Liver (tissue), 9 donors: ENCODE data around the gene CIDEA. TPM values are rescaled to one million over a fixed set of nuclear protein-coding genes. Genes with fewer than 3 reads are reported as not detected.

Experiments used
- DNase-seq: peaks from one replicate; pipeline ENCODE4 v3.0.0-alpha.2; 2017; ENCODE audit warnings: low spot score
- H3K27ac ChIP-seq, 2 donors: one replicate each; pipeline ENCODE4 v1.7.0; 2013; ENCODE audit warnings: inconsistent platforms in 2 of 2, low read length in 2 of 2, control low read depth in 1 of 2, low read depth in 1 of 2, mild to moderate bottlenecking in 1 of 2
- H3K27me3 ChIP-seq, 4 donors: one replicate each; pipeline versions ENCODE4 v1.6.1 to v1.7.0; 2013; ENCODE audit warnings: low read length in 3 of 4, inconsistent platforms in 1 of 4, mild to moderate bottlenecking in 1 of 4, moderate library complexity in 1 of 4; ENCODE audit not compliant: control insufficient read depth in 4 of 4, insufficient read depth in 4 of 4
- H3K36me3 ChIP-seq, 4 donors: one replicate each; pipeline versions ENCODE4 v1.6.1 to v1.7.0; 2013; ENCODE audit warnings: low read length in 3 of 4, mild to moderate bottlenecking in 3 of 4, low read depth in 1 of 4, moderate library complexity in 1 of 4; ENCODE audit not compliant: control insufficient read depth in 4 of 4, insufficient read depth in 3 of 4
- H3K4me1 ChIP-seq, 4 donors: one replicate each; pipeline versions ENCODE4 v1.6.1 to v1.7.0; 2013; ENCODE audit warnings: low read length in 3 of 4, mild to moderate bottlenecking in 3 of 4, moderate library complexity in 1 of 4; ENCODE audit not compliant: control insufficient read depth in 4 of 4, insufficient read depth in 4 of 4
- H3K4me3 ChIP-seq, 3 donors: one replicate each; pipeline versions ENCODE4 v1.6.1 to v1.7.0; 2013; ENCODE audit warnings: low read length in 3 of 3, control low read depth in 1 of 3, low read depth in 1 of 3, mild to moderate bottlenecking in 1 of 3
- H3K9ac ChIP-seq, 2 donors: one replicate each; pipeline ENCODE4 v1.7.0; 2013; ENCODE audit warnings: low read length in 2 of 2, mild to moderate bottlenecking in 2 of 2, moderate library complexity in 2 of 2, control low read depth in 1 of 2, low read depth in 1 of 2
- H3K9me3 ChIP-seq, 4 donors: one replicate each; pipeline versions ENCODE4 v1.6.1 to v1.7.0; 2013; ENCODE audit warnings: low read length in 3 of 4; ENCODE audit not compliant: control insufficient read depth in 4 of 4
- EGR1 ChIP-seq, 2 donors: IDR thresholded peaks; 2 replicates each; pipeline ENCODE4 v1.6.1; 2016 to 2018; ENCODE audit warnings: antibody characterized with exemption in 2 of 2, low read depth in 2 of 2
- FOXA1 ChIP-seq: IDR thresholded peaks from 2 replicates; pipeline ENCODE4 v1.6.1; 2016; ENCODE audit warnings: antibody characterized with exemption
- FOXA2 ChIP-seq: IDR thresholded peaks from 2 replicates; pipeline ENCODE4 v1.6.1; 2016; ENCODE audit warnings: antibody characterized with exemption
- GABPA ChIP-seq, 2 donors: IDR thresholded peaks in 1 of 2; conservative IDR thresholded peaks in 1 of 2; 2 replicates each; pipeline ENCODE4 v1.6.1; 2016; ENCODE audit warnings: antibody characterized with exemption in 2 of 2, mild to moderate bottlenecking in 1 of 2, moderate library complexity in 1 of 2
- HNF4A ChIP-seq, 2 donors: conservative IDR thresholded peaks; 2 replicates each; pipeline ENCODE4 v1.6.1; 2016; ENCODE audit warnings: antibody characterized with exemption in 2 of 2, mild to moderate bottlenecking in 2 of 2
- HNF4G ChIP-seq: IDR thresholded peaks from 2 replicates; pipeline ENCODE4 v1.6.1; 2016; ENCODE audit warnings: antibody characterized with exemption
- JUND ChIP-seq, 2 donors: IDR thresholded peaks; 2 replicates each; pipeline ENCODE4 v1.6.1; 2016; ENCODE audit warnings: antibody characterized with exemption in 2 of 2
- NR2F2 ChIP-seq: IDR thresholded peaks from 2 replicates; pipeline ENCODE4 v1.6.1; 2016; ENCODE audit warnings: antibody characterized with exemption
- RAD21 ChIP-seq, 2 donors: IDR thresholded peaks; 2 replicates each; pipeline ENCODE4 v1.6.1; 2016; ENCODE audit warnings: antibody characterized with exemption in 2 of 2, mild to moderate bottlenecking in 2 of 2
- RXRA ChIP-seq, 2 donors: IDR thresholded peaks; 2 replicates each; pipeline ENCODE4 v1.6.1; 2017 to 2018; ENCODE audit warnings: antibody characterized with exemption in 2 of 2, mild to moderate bottlenecking in 1 of 2
- SP1 ChIP-seq: IDR thresholded peaks from 2 replicates; pipeline ENCODE4 v1.6.1; 2018; ENCODE audit warnings: antibody characterized with exemption, mild to moderate bottlenecking
- TAF1 ChIP-seq: conservative IDR thresholded peaks from 2 replicates; pipeline ENCODE4 v1.6.1; 2016; ENCODE audit warnings: antibody characterized with exemption, mild to moderate bottlenecking
- YY1 ChIP-seq: IDR thresholded peaks from 2 replicates; pipeline ENCODE4 v1.6.1; 2016; ENCODE audit warnings: antibody characterized with exemption, mild to moderate bottlenecking
- WGBS: extraction: QIAGEN DNeasy Blood & Tissue Kit; methylation state at CpG from one replicate; pipeline ENCODE4 v1.1.7; 2013; 5-methylcytosine and 5-hydroxymethylcytosine counted together
- polyA plus RNA-seq, 2 donors: library from polyadenylated mRNA; stranded (reverse) in 1 of 2; unstranded in 1 of 2; fragments of 200-250 nt in 1 of 2; fragments of >200 nt in 1 of 2; fragmentation: Nextera tagmentation in 1 of 2; extraction: Ambion mirVana in 1 of 2; gene quantifications; one replicate each; pipeline versions ENCODE4 v1.2.1 to v1.2.3, GENCODE V29; 2013 to 2015
- total RNA-seq, 2 donors: library from RNA; depleted of rRNA; stranded (reverse); fragments of >200 nt; gene quantifications; one replicate each; pipeline ENCODE4 v1.2.3, GENCODE V29; 2014
- TF ChIP-seq, protein P1 (sequence below): IDR thresholded peaks from 2 replicates; pipeline ENCODE4 v1.6.1; 2016; ENCODE audit warnings: antibody characterized with exemption
- TF ChIP-seq, protein P2 (sequence below): IDR thresholded peaks from 2 replicates; pipeline ENCODE4 v1.6.1; 2016; ENCODE audit warnings: antibody characterized with exemption
- TF ChIP-seq, protein P3 (sequence below): IDR thresholded peaks from 2 replicates; pipeline ENCODE4 v1.6.1; 2016; ENCODE audit warnings: antibody characterized with exemption
- TF ChIP-seq, protein P4 (sequence below): fragments of 150-350 bp; IDR thresholded peaks from 2 replicates; pipeline ENCODE4 v1.5.1; 2017; ENCODE audit warnings: improper control_type of control experiment, low read depth, low read length; ENCODE audit not compliant: missing input control
- donor health status: healthy.
- donor health status: healthy.
- donor health status: healthy.
- donor health status: healthy.
- donor health status: healthy.

CIDEA gene
- total and polyA plus RNA-seq, 4 donors = not detected

DNA sequence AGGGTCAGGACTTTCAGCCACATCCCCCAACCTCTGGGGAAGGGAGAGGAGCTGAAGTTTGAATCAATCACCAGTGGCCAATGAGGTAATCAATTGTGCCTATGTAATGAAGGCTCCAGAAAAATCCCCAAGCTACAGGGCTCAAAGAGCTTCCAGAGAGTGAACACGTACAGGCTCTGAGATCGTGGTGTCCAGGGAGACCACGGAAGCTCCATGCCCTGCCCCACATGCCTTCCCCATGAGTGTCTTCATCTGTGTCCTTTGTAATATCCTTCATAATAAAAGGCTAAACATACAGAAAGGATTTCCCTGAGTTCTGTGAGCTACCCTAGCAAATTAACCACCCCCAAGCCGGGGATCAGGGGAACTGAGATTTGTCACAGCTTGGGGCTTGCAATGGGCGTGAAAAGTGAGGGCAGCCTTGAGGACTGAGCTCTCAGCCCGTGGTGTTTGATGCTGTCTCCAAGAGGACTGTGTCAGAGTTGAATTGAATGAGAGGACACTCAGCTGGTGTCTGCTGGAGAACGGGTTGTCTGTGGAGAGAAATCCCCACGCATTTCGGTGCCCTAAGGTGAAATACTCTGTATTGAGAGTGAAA is 28.4 kb downstream of the CIDEA start:
- Histone ChIP-seq H3K4me1 (no peaks in the 10 kb centered on the region), H3K36me3 (no peaks in the 10 kb centered on the region), H3K27ac (no peak overlapping the region), H3K27me3 (peaks cover 0 to 3% (median 1%) of the 10 kb centered on the region in 4 donors), H3K4me3 (no peak overlapping the region), H3K9ac (no peak overlapping the region), H3K9me3 (no peaks in the 10 kb centered on the region)
- WGBS = 80% methylated on average over 9 of the region's 9 CpGs
- no peak for DNase-seq
- TF ChIP-seq YY1 (no peak), HNF4G (no peak), EGR1 (IDR thresholded peaks at IDR 0.05; ENCODE audit: low read depth in 2 of 2) (no peak), JUND (IDR thresholded peaks at IDR 0.05) (no peak), GABPA (IDR thresholded peaks at IDR 0.05 in 1 of 2, conservative IDR thresholded peaks at IDR 0.05 in 1 of 2) (no peak), FOXA1 (no peak), NR2F2 (no peak), SP1 (no peak)
- TF ChIP-seq, protein P1, sequence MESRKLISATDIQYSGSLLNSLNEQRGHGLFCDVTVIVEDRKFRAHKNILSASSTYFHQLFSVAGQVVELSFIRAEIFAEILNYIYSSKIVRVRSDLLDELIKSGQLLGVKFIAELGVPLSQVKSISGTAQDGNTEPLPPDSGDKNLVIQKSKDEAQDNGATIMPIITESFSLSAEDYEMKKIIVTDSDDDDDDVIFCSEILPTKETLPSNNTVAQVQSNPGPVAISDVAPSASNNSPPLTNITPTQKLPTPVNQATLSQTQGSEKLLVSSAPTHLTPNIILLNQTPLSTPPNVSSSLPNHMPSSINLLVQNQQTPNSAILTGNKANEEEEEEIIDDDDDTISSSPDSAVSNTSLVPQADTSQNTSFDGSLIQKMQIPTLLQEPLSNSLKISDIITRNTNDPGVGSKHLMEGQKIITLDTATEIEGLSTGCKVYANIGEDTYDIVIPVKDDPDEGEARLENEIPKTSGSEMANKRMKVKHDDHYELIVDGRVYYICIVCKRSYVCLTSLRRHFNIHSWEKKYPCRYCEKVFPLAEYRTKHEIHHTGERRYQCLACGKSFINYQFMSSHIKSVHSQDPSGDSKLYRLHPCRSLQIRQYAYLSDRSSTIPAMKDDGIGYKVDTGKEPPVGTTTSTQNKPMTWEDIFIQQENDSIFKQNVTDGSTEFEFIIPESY = no peak

DNA sequence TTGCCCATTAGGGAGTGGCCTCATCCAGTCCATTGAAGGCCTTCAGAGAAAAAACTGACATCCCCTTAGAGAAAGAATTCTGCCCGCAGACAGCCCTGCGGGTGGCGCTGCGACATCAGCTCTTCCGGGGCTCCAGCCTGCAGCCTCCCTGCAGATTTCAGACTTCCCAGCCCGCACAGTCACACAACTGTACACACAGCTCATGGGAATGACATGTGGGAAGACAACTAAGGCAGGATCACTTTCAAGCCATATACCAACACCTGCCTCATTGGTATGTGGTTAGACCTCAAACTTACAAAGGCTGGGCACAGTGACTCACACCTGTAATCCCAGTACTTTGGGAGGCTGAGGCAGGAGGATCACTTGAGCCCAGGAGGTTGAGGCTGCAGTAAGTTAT is 29.1 kb downstream of the CIDEA start:
- H3K4me1 ChIP-seq = peaks cover 0 to 7% (median 6%) of the 10 kb centered on the region in 4 donors
- no peak for DNase-seq

DNA sequence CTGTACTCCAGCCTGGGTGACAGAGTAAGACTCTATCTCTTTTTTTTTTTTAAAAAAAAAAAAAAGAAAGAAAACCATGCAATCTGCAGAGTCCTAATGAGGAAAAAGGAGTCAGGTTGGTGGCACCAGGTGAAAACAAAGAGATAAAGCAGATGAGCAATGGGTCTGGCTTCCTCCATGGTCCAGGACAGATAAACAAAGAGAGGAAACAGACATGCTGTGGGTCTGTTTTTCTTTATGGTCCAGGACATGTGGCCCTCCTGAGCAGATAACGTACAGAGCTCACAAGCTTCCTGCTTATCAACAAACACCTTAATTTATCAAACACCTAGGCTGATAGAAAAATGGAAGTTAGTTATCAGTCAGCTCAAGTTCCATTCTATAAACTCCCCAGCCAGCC is 29.5 kb downstream of the CIDEA start:
- H3K4me3 ChIP-seq = no peak overlapping the region
- peaks cover 0 to 3% (median 1%) of the 10 kb centered on the region in 4 donors for H3K27me3 ChIP-seq
- H3K9me3 ChIP-seq = no peaks in the 10 kb centered on the region
- H3K9ac ChIP-seq = no peak overlapping the region
- no peaks in the 10 kb centered on the region for H3K36me3 ChIP-seq
- H3K27ac ChIP-seq = no peak overlapping the region
- DNase-seq = no peak
- TF ChIP-seq FOXA1 (no peak), RAD21 (IDR thresholded peaks at IDR 0.05) (no peak), YY1 (no peak), FOXA2 (no peak), RXRA (IDR thresholded peaks at IDR 0.05) (no peak), GABPA (IDR thresholded peaks at IDR 0.05 in 1 of 2, conservative IDR thresholded peaks at IDR 0.05 in 1 of 2) (no peak), JUND (IDR thresholded peaks at IDR 0.05) (no peak), TAF1 (no peak), HNF4A (conservative IDR thresholded peaks at IDR 0.05) (no peak), EGR1 (IDR thresholded peaks at IDR 0.05; ENCODE audit: low read depth in 2 of 2) (no peak), NR2F2 (no peak)
- TF ChIP-seq, protein P1 = no peak
- TF ChIP-seq, protein P2, sequence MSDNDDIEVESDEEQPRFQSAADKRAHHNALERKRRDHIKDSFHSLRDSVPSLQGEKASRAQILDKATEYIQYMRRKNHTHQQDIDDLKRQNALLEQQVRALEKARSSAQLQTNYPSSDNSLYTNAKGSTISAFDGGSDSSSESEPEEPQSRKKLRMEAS = no peak
- TF ChIP-seq, protein P3, sequence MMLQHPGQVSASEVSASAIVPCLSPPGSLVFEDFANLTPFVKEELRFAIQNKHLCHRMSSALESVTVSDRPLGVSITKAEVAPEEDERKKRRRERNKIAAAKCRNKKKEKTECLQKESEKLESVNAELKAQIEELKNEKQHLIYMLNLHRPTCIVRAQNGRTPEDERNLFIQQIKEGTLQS = no peak
- TF ChIP-seq, protein P4, sequence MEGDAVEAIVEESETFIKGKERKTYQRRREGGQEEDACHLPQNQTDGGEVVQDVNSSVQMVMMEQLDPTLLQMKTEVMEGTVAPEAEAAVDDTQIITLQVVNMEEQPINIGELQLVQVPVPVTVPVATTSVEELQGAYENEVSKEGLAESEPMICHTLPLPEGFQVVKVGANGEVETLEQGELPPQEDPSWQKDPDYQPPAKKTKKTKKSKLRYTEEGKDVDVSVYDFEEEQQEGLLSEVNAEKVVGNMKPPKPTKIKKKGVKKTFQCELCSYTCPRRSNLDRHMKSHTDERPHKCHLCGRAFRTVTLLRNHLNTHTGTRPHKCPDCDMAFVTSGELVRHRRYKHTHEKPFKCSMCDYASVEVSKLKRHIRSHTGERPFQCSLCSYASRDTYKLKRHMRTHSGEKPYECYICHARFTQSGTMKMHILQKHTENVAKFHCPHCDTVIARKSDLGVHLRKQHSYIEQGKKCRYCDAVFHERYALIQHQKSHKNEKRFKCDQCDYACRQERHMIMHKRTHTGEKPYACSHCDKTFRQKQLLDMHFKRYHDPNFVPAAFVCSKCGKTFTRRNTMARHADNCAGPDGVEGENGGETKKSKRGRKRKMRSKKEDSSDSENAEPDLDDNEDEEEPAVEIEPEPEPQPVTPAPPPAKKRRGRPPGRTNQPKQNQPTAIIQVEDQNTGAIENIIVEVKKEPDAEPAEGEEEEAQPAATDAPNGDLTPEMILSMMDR = no peak
- H3K4me1 ChIP-seq = peaks cover 0 to 11% (median 8%) of the 10 kb centered on the region in 4 donors
- WGBS = 65% methylated on average over 1 of the region's 1 CpG

More for the DNA sequence above, 29.1 kb downstream of the CIDEA start:
- H3K27ac ChIP-seq = no peak overlapping the region
- 60% methylated on average over 6 of the region's 6 CpGs for WGBS
- H3K36me3 ChIP-seq = no peaks in the 10 kb centered on the region
- TF ChIP-seq, protein P2 = no peak
- TF ChIP-seq FOXA1 (no peak), SP1 (no peak)
- no peak overlapping the region for H3K9ac ChIP-seq
- no peaks in the 10 kb centered on the region for H3K9me3 ChIP-seq
- H3K4me3 ChIP-seq = no peak overlapping the region
- peaks cover 0 to 3% (median 1%) of the 10 kb centered on the region in 4 donors for H3K27me3 ChIP-seq
